Esophagus (tissue), 2 donors: Measurements from ENCODE around the gene EPHA10. TPM values are rescaled to one million over a fixed set of nuclear protein-coding genes. Genes with fewer than 3 reads are reported as not detected.

ENCODE experiments used
- H3K27ac ChIP-seq, 2 donors: one replicate each; pipeline ENCODE4 v1.5.1; 2013; ENCODE audit warnings: low read depth in 2 of 2, mild to moderate bottlenecking in 2 of 2, inconsistent platforms in 1 of 2, low read length in 1 of 2, moderate library complexity in 1 of 2
- H3K27me3 ChIP-seq, 2 donors: one replicate each; pipeline ENCODE4 v1.6.1; 2013; ENCODE audit warnings: low read length in 2 of 2, control low read depth in 1 of 2, mild to moderate bottlenecking in 1 of 2; ENCODE audit not compliant: insufficient read depth in 2 of 2, control insufficient read depth in 1 of 2
- H3K36me3 ChIP-seq, 2 donors: one replicate each; pipeline ENCODE4 v1.6.1; 2013; ENCODE audit warnings: low read length in 1 of 2; ENCODE audit not compliant: control insufficient read depth in 2 of 2, insufficient read depth in 2 of 2
- H3K4me1 ChIP-seq, 2 donors: one replicate each; pipeline ENCODE4 v1.6.1; 2013; ENCODE audit warnings: low read length in 1 of 2; ENCODE audit not compliant: control insufficient read depth in 2 of 2, insufficient read depth in 2 of 2
- H3K4me3 ChIP-seq, 2 donors: one replicate each; pipeline ENCODE4 v1.5.1; 2013; ENCODE audit warnings: low read length in 2 of 2, mild to moderate bottlenecking in 2 of 2, low read depth in 1 of 2, moderate library complexity in 1 of 2
- H3K9me3 ChIP-seq, 2 donors: one replicate each; pipeline ENCODE4 v1.6.1; 2013; ENCODE audit warnings: mild to moderate bottlenecking in 2 of 2, low read depth in 1 of 2, low read length in 1 of 2, moderate library complexity in 1 of 2; ENCODE audit not compliant: control insufficient read depth in 2 of 2, insufficient read depth in 1 of 2
- WGBS, 2 donors: extraction: QIAGEN DNeasy Blood & Tissue Kit; methylation state at CpG; one replicate each; pipeline ENCODE4 v1.1.7; 2013; 5-methylcytosine and 5-hydroxymethylcytosine counted together
- polyA plus RNA-seq, 2 donors: library from polyadenylated mRNA; stranded (reverse); fragments of 200-250 nt; gene quantifications; one replicate each; pipeline ENCODE4 v1.2.3, GENCODE V29; 2013
- donor health status: healthy with polysubstance abuse.
- donor health status: Bipolar disorder and iron deficiency.

EPHA10 gene
- polyA plus RNA-seq, 2 donors, result 0.24 to 0.38 TPM

DNA sequence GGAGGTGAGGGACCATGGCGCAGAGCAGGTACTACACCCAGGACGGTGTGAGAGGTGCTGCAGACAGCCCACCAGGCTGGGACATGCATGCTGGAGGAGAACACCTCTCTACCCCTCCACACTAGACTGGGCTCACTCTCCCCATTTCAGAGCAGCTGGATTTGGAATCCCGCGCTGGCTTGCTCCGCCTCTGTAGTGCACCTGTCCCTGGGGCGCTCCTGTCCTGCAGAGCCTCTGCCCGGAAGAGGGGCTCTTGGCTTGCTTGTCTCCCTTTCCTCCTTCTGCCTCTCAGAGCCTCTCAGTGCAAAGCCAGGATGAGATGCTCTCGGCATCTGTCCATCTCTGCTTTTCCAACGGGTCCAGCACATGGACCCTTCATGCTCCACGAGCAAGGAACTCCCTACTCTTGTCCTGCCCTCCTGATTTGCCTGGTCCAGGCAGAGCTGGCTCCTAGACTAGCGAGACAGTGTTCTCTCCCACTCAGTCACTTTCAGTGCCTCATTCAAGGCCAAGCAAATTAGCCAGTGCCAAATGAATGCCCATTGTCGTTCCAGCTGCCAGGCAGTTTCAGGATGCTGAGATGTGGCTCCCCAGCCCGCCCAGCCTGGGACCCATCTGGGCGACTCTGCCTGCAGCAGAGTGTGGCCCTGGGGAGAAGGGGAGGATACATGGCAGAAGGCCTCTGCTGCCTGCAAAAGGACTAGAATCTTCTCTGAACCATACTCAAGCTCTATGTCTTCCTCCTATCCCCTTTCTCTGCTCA is 38.9 kb downstream of the EPHA10 start:
- H3K27ac ChIP-seq, result no peak overlapping the region
- no peaks in the 10 kb centered on the region for H3K9me3 ChIP-seq
- no peak overlapping the region for H3K4me3 ChIP-seq
- no peaks in the 10 kb centered on the region for H3K27me3 ChIP-seq
- WGBS, 2 donors, result 71 to 72% methylated on average over 13 to 14 of the region's 14 CpGs
- no peaks in the 10 kb centered on the region for H3K36me3 ChIP-seq
- H3K4me1 ChIP-seq, result peaks cover 0 to 3% of the 10 kb centered on the region in 2 donors

DNA sequence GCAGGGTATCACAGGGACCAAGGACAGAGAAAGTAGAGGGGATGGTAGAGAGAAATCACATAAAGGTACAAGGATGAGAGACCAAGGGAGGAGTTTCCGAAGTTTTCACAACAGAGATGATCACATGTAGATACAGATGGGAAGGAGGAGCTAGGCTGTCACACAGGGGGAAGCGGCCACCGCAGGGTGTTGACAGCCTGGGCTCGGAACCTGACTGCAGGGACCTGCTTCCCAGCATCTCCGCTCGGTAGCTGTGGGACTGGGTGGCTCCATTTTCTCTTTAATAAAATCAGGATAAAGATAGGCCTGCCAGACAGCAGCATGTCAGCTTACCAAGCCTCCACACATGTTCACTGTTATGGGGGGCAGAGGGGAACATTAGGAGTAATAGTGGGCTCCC is 40.3 kb downstream of the EPHA10 start:
- H3K4me3 ChIP-seq, result no peak overlapping the region
- no peaks in the 10 kb centered on the region for H3K36me3 ChIP-seq
- no peak overlapping the region for H3K27ac ChIP-seq
- WGBS, 2 donors, result 81 to 83% methylated on average over 6 of the region's 6 CpGs
- H3K9me3 ChIP-seq, result no peaks in the 10 kb centered on the region
- H3K4me1 ChIP-seq, result peaks cover 0 to 3% of the 10 kb centered on the region in 2 donors
- no peaks in the 10 kb centered on the region for H3K27me3 ChIP-seq

DNA sequence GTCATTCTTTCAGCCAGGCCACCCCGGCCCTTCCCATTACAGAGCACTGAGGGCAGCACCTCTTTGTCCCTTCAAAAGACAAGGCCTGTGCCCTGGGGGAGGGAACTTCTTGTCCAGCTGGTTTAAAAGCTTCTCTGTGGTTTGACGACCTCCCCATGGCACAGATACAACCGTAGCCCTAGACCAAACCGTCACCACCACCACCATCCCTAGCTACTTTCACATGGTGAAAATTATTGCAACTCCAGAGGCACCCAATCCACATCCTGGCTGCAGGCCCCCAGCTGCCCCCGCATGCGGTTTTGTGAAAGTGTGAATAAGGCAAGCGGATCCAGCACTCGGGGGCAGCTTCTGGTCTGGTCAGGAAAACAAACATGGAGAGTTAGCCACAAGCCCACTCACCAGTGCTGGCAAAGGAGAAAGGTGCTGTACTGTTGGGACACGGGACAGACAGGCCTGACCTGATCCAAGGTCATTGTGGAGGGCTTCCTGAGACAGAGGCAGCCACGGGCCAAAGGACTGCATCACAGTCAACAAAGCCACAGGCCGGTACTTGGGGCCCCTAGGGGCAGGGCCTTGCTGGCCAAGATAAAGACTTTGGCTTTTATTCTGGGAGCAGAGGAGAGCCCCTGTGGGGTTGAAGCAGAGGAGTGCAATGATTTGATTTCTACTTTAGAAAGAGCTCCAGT is 41.4 kb downstream of the EPHA10 start:
- H3K27me3 ChIP-seq, result no peaks in the 10 kb centered on the region

DNA sequence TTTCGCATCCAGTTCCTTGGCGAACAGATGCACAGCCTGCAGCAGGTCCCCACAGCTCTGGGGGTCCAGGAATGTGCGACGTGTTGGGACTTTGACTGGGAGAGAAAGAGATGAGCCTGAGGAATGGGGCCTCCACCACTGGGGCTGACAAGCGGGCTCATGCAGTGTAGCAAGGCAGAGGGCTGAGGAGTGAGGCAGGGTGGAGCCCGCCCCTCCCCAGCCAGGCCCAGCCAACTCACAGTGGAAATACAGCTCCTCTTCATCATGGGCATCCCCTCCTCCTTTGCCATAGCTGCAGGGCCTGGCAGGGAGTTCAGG is 41.9 kb downstream of the EPHA10 start:
- Histone ChIP-seq H3K36me3 (no peaks in the 10 kb centered on the region), H3K4me3 (no peak overlapping the region), H3K27ac (no peak overlapping the region), H3K4me1 (peaks cover 3 to 10% of the 10 kb centered on the region in 2 donors), H3K27me3 (no peaks in the 10 kb centered on the region), H3K9me3 (no peaks in the 10 kb centered on the region)
- 84 to 85% methylated on average over 6 of the region's 6 CpGs for WGBS, 2 donors

More for the DNA sequence above, 41.4 kb downstream of the EPHA10 start:
- 45 to 61% methylated on average over 11 of the region's 11 CpGs for WGBS, 2 donors
- H3K4me1 ChIP-seq, result peaks cover 3 to 7% of the 10 kb centered on the region in 2 donors
- no peak overlapping the region for H3K27ac ChIP-seq
- H3K36me3 ChIP-seq, result no peaks in the 10 kb centered on the region
- H3K4me3 ChIP-seq, result no peak overlapping the region
- H3K9me3 ChIP-seq, result no peaks in the 10 kb centered on the region

DNA sequence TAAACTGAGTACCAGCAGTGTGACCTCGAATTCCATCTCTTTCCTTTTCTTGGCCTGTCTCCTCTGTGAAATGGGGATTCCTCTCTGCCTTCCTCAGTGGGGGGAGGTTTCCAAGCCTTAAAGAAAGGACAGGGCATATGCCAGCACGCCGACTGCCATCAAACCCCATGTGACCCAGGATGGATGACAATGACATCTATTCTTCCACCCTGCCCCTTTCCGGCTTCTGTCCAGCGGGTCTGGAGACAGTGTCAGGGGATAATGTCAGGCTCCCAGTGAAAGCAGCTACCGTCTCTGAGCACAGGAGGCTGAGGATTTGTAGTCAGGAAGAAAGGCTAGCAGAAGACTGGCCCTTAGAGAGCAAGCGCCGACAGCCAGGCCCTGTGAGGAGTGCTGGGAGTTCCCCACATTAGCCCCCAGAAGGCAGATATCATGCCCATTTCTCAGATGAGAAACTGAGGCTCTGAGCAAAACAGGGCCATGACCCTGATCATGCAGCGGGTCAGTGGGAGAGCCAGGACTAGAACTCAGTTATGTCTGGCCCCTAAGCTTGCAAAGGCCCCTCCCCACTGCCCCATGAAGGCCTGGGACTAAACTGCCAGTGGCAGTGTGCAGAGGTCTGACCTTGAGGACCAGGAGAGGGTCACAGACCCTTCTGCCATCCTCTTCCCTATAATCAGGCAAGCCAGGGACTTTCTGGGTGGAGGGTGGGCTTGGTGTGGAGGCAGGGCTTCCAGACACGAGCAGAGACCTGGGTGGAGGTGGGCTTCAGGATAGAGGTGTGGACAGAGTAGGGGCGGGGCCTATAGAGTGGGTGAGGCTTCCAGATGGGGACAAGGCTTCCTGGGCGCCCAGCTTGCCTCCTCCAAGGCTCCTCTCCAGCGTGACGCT is 42.5 kb downstream of the EPHA10 start:
- Histone ChIP-seq H3K27ac (no peak overlapping the region), H3K27me3 (no peaks in the 10 kb centered on the region), H3K9me3 (no peaks in the 10 kb centered on the region), H3K4me3 (no peak overlapping the region), H3K4me1 (peaks cover 3 to 10% of the 10 kb centered on the region in 2 donors), H3K36me3 (no peaks in the 10 kb centered on the region)
- 76 to 78% methylated on average over 14 of the region's 14 CpGs for WGBS, 2 donors

DNA sequence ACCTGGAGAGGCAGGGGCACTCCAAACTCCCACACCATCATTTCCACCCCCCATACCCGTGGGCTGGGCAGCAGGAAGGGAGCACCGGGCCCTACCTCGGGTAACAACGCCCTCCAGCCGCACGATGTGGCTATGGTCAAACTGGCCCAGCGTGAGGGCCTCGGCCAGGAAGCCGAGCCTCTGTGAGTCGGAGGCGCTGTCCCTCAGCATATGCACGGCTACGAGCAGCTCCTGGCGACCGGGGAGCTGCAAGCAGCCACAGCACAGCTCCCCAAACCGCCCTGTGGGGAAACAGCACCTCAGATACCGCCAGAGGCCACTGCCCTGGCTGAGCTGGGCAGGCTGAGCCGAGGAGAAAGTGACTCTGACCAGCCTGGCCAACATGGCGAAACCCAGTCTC is 43.4 kb downstream of the EPHA10 start:
- Histone ChIP-seq H3K27me3 (no peaks in the 10 kb centered on the region), H3K9me3 (no peaks in the 10 kb centered on the region), H3K4me3 (no peak overlapping the region), H3K4me1 (peaks cover 3 to 10% of the 10 kb centered on the region in 2 donors), H3K36me3 (no peaks in the 10 kb centered on the region), H3K27ac (no peak overlapping the region)
- WGBS, 2 donors, result 52 to 59% methylated on average over 19 of the region's 19 CpGs

DNA sequence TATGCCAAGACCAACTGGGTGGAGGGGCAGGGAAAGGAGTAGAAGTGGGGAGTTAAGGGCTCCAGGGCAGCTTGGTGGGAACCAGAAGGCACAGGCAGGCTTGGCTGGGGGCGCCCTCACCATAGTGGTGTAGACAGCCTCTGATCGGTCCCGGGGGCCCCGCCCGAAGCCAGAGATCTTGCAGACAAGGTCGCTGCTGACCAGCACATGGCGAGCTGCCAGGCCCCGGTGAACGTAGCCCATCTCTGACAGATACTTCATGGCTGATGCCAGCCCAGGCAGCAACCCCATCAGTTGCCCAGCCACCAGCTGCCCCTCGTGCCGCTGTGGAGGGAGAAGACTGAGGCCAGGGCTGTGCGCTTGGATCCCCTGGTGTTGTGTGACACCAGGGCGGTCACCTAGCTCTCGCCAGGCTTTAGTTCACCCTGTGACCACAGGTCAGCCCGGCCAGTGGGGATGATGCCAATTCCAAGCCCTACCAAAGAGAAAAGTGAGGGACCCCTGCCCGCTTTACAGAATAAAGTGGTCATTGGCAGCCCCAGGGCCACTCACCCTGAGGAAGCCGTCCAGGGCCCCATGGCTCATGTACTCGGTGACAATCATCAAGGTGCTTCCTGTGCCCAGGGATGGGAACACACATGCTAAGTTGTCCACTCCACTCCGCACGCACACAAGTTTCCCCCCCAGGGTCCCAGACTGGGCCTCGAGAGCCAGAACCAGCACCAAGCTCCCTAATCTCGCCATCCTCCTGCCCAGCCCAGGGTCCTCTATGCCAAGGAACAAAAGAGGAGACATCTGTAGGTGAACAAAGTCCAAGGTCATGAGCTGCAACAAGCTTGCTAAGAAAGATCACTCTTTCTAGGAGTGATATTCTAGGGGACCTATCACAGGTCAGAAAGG is 44.4 kb downstream of the EPHA10 start:
- no peaks in the 10 kb centered on the region for H3K27me3 ChIP-seq
- peaks cover 0 to 10% of the 10 kb centered on the region in 2 donors for H3K4me1 ChIP-seq
- WGBS, 2 donors, result 84 to 85% methylated on average over 22 of the region's 22 CpGs

DNA sequence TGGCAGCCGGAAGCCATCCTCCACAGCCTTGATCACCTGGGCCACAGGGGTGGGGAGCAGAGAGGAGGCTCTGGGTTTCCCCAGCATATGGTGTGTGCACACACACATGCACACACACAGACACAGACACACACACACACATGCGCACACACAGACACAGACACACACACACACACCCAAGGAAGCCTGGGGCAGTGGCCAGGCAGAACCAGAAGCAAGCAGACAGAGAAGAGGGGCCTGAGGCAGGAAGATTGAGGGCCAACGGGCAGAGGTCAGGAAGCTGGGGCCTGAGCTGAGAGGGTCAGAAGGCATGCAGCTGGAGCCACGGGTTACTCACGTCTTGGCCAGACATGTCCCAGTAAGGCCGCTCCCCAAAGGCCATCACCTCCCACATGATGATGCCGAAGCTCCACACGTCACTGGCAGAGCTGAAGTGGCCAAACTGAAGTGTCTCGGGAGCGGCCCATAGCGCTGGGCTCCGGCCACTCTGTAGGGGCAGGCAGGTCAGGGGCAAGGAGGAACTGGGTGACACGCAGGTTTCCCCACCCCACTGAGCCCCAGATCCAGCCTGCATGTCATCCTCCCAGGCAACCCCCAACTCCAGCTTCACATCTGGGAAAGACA is 45.2 kb downstream of the EPHA10 start:
- H3K27ac ChIP-seq, result no peak overlapping the region
- 74 to 80% methylated on average over 13 of the region's 13 CpGs for WGBS, 2 donors

More for the DNA sequence above, 44.4 kb downstream of the EPHA10 start:
- Histone ChIP-seq H3K36me3 (no peaks in the 10 kb centered on the region), H3K27ac (no peak overlapping the region), H3K4me3 (no peak overlapping the region), H3K9me3 (no peaks in the 10 kb centered on the region)

More for the DNA sequence above, 45.2 kb downstream of the EPHA10 start:
- no peaks in the 10 kb centered on the region for H3K36me3 ChIP-seq
- H3K4me1 ChIP-seq, result peaks cover 0 to 10% of the 10 kb centered on the region in 2 donors
- no peak overlapping the region for H3K4me3 ChIP-seq
- H3K9me3 ChIP-seq, result no peaks in the 10 kb centered on the region
- no peaks in the 10 kb centered on the region for H3K27me3 ChIP-seq
